DND-41 (cell line): ENCODE measurements around the gene ADCY10.

ENCODE experiments used
- EZH2 ChIP-seq: IDR thresholded peaks from 3 replicates; pipeline ENCODE4 v1.6.1; 2012; ENCODE audit warnings: borderline replicate concordance, low read depth, mild to moderate bottlenecking, moderate library complexity, low read length, inconsistent platforms; ENCODE audit not compliant: severe bottlenecking
- TF ChIP-seq, protein P1 (sequence below): IDR thresholded peaks from 2 replicates; pipeline ENCODE4 v1.5.1; 2012; ENCODE audit warnings: borderline replicate concordance, low read length, moderate library complexity, mild to moderate bottlenecking; ENCODE audit not compliant: poor library complexity, severe bottlenecking; ENCODE audit errors: extremely low read depth

DNA sequence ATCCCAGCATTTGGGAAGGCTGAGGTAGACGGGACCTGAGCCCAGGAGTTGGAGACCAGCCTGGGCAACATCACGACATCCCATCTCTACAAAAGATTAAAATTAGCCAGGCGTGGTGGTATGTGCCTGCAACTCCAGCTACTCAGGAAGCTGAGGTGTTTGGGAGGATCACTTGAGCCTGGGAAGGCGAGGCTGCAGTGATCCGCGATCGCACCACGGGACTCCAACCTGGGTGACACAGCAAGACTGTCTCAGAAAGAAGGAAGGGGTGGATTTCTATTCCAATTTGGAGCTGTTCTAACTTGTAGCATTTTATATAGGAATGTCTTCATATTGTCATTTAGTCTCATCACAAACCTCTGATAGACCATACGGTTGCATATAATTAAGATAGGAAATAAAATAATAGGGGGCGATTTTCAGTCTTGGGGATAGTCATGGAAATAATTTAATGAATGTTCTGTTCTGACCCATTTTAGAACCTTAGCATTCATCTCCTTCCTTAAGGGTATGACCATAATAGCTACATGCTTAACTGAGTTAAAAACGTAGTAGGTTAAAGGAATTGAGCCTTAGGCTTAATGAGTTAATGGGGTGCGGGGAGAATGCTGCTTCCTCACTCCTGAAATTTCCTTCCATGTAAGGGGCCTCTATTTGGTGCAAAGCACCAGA is 93.1 kb downstream of the ADCY10 start:
- TF ChIP-seq, protein P1, sequence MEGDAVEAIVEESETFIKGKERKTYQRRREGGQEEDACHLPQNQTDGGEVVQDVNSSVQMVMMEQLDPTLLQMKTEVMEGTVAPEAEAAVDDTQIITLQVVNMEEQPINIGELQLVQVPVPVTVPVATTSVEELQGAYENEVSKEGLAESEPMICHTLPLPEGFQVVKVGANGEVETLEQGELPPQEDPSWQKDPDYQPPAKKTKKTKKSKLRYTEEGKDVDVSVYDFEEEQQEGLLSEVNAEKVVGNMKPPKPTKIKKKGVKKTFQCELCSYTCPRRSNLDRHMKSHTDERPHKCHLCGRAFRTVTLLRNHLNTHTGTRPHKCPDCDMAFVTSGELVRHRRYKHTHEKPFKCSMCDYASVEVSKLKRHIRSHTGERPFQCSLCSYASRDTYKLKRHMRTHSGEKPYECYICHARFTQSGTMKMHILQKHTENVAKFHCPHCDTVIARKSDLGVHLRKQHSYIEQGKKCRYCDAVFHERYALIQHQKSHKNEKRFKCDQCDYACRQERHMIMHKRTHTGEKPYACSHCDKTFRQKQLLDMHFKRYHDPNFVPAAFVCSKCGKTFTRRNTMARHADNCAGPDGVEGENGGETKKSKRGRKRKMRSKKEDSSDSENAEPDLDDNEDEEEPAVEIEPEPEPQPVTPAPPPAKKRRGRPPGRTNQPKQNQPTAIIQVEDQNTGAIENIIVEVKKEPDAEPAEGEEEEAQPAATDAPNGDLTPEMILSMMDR: no peak
- no peak for TF ChIP-seq EZH2
